Stomach (tissue), 9 donors: ENCODE data around the gene TDP1. TPM values are rescaled to one million over a fixed set of nuclear protein-coding genes. Genes with fewer than 3 reads are reported as not detected.

Experiments used
- DNase-seq, 2 donors: peaks; one replicate each; pipeline versions ENCODE4 v3.0.0 to v3.0.0-alpha.2; 2013 to 2019
- H3K27ac ChIP-seq, 5 donors: fragments of 200-600 bp in 4 of 5; sonication (generic) in 4 of 5; one replicate each; pipeline ENCODE4 v1.5.1; 2013 to 2019; ENCODE audit warnings: mild to moderate bottlenecking in 1 of 5, moderate library complexity in 1 of 5
- H3K27me3 ChIP-seq, 3 donors: fragments of 200-600 bp; sonication (generic); one replicate each; pipeline ENCODE4 v1.5.1; 2017 to 2019; ENCODE audit warnings: mixed run types in 1 of 3
- H3K36me3 ChIP-seq, 4 donors: fragments of 200-600 bp; sonication (generic); 1 replicate in 3 of 4; 2 replicates in 1 of 4; pipeline ENCODE4 v1.5.1; 2016 to 2019
- H3K4me1 ChIP-seq, 4 donors: fragments of 200-600 bp; sonication (generic); one replicate each; pipeline ENCODE4 v1.5.1; 2016 to 2019
- H3K4me3 ChIP-seq, 4 donors: fragments of 200-600 bp; sonication (generic) in 3 of 4; one replicate each; pipeline ENCODE4 v1.5.1; 2016 to 2019; ENCODE audit warnings: mild to moderate bottlenecking in 1 of 4
- H3K9me3 ChIP-seq, 4 donors: fragments of 200-600 bp; sonication (generic); one replicate each; pipeline ENCODE4 v1.5.1; 2016 to 2019
- EP300 ChIP-seq: sonication (generic); formaldehyde crosslinking; IDR thresholded peaks from one replicate; pipeline ENCODE4 v1.6.1; 2017; ENCODE audit warnings: antibody characterized with exemption
- POLR2A ChIP-seq, 4 donors: fragments of 450-650 bp; IDR thresholded peaks; one replicate each; pipeline ENCODE4 v1.6.1; 2016; ENCODE audit warnings: antibody characterized with exemption in 4 of 4, control low read depth in 2 of 4, mild to moderate bottlenecking in 1 of 4, moderate library complexity in 1 of 4
- POLR2AphosphoS5 ChIP-seq, 3 donors: sonication (generic); formaldehyde crosslinking; IDR thresholded peaks; one replicate each; pipeline ENCODE4 v1.6.1; 2016; ENCODE audit warnings: antibody characterized with exemption in 3 of 3
- WGBS, 5 donors: extraction: QIAGEN DNeasy Blood & Tissue Kit in 3 of 5; methylation state at CpG; one replicate each; pipeline versions ENCODE4 v1.1.5 to v1.1.7; 2013 to 2018; 5-methylcytosine and 5-hydroxymethylcytosine counted together
- intact Hi-C: fragments of 100-400 bp; cut with DNase I; formaldehyde crosslinking; loops from one replicate; pipeline ENCODE4 v1.15.1; 2023; ENCODE audit warnings: low total_unique reads
- polyA plus RNA-seq, 3 donors: library from polyadenylated mRNA; stranded (reverse); fragments of 200-250 nt; gene quantifications; one replicate each; pipeline ENCODE4 v1.2.3, GENCODE V29; 2013
- total RNA-seq, 5 donors: library from RNA; depleted of rRNA; stranded (reverse); fragments of >200 nt; gene quantifications; one replicate each; pipeline versions ENCODE4 v1.1.0 to v1.2.3, GENCODE V29; 2014 to 2016
- TF ChIP-seq, protein P1 (sequence below), 7 experiments: fragments of 450-650 bp in 4 of 7; fragments of 200-600 bp in 3 of 7; sonication (generic) in 3 of 7; IDR thresholded peaks; one replicate each; pipeline ENCODE4 v1.5.1; 2016 to 2019; ENCODE audit warnings: antibody characterized with exemption in 7 of 7, control low read depth in 2 of 7, mild to moderate bottlenecking in 1 of 7
- donor health status: healthy with polysubstance abuse.
- donor health status: Bipolar disorder and iron deficiency.
- donor health status: healthy.

Gene TDP1
- total and polyA plus RNA-seq, 8 donors, result 2.6 to 127 (median 11.8) TPM

DNA sequence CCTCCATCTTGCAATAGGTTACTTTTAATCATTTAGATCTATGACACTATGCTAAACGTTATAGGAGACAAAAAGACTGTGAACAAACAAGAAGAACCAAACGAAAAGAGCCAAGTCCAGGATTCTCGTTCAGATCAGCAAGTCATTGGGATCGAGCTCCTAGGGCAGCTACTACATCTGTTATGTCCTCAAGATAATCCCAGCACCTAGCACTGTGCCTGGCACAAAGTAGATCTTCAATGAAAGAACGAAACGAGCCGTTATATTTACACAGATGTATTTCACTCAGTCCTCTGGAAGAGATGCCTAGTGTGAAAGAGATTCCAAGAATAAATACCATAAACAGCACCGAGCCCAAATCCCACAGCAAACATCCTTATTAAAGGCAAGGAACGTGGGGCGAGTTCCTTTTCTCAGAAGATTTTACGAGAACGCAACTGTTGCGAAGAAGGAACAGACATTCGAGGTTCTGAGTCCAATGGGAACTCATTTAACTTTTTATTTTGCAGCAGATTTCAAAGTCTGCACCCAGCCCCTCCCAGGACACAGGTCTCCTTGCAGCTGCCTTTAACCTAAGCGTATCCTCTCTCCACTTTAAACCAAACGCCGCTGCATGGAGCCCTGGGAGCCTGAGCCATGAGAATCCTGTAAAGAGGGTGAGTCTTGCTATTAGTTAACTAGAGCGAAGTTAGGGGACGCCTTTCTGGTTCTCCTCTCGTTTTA lies 544 bp upstream of the TDP1 start:
- no peaks in the 10 kb centered on the region for H3K9me3 ChIP-seq
- whole genome bisulfite sequencing, 5 donors, result 0 to 5% (median 2%) methylated on average over 20 of the region's 20 CpGs
- TF ChIP-seq, protein P1, sequence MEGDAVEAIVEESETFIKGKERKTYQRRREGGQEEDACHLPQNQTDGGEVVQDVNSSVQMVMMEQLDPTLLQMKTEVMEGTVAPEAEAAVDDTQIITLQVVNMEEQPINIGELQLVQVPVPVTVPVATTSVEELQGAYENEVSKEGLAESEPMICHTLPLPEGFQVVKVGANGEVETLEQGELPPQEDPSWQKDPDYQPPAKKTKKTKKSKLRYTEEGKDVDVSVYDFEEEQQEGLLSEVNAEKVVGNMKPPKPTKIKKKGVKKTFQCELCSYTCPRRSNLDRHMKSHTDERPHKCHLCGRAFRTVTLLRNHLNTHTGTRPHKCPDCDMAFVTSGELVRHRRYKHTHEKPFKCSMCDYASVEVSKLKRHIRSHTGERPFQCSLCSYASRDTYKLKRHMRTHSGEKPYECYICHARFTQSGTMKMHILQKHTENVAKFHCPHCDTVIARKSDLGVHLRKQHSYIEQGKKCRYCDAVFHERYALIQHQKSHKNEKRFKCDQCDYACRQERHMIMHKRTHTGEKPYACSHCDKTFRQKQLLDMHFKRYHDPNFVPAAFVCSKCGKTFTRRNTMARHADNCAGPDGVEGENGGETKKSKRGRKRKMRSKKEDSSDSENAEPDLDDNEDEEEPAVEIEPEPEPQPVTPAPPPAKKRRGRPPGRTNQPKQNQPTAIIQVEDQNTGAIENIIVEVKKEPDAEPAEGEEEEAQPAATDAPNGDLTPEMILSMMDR (IDR thresholded peaks at IDR 0.05), result no peak
- TF ChIP-seq POLR2A (IDR thresholded peaks at IDR 0.05), result no peak
- TF ChIP-seq POLR2AphosphoS5 (IDR thresholded peaks at IDR 0.05), result no peak
- TF ChIP-seq EP300, result no peak

DNA sequence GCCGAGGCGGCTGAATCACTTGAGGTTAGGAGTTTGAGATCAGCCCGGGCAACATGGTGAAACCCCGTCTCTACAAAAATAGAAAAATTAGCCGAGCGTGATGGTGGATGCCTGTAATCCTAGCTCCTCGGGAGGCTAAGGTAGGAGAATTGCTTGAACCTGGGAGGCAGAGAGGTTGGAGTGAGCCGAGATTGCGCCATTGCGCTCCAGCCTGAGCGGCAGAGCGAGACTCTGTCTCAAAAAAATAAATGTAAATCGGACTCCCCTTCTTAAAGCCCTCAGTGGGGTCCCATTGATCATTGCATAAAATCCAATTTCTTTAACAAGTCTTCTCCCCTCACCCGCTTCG lies 908 bp downstream of the TDP1 start:
- TF ChIP-seq, protein P1 (IDR thresholded peaks at IDR 0.05), result no peak
- TF ChIP-seq POLR2AphosphoS5 (IDR thresholded peaks at IDR 0.05), result no peak
- TF ChIP-seq EP300, result no peak
- no peak for TF ChIP-seq POLR2A (IDR thresholded peaks at IDR 0.05)
- peak in 1 of 2 donors; percentile 13 for DNase-seq
- Histone ChIP-seq H3K4me3 (peak overlapping the region; percentile 85 to 96 (median 92)), H3K4me1 (peaks cover 8 to 50% (median 32%) of the 10 kb centered on the region in 4 donors), H3K36me3 (peaks cover 0 to 6% (median 3%) of the 10 kb centered on the region in 4 donors), H3K9me3 (no peaks in the 10 kb centered on the region), H3K27me3 (no peaks in the 10 kb centered on the region), H3K27ac (peak overlapping the region; percentile 95 to 98 (median 96))
- intact Hi-C loops, result no loop called here
- WGBS, 5 donors, result 24 to 41% (median 31%) methylated on average over 15 of the region's 15 CpGs

More for the DNA sequence above, 544 bp upstream of the TDP1 start:
- H3K27me3 ChIP-seq, result no peaks in the 10 kb centered on the region
- peaks cover 0 to 14% (median 8%) of the 10 kb centered on the region in 4 donors for H3K36me3 ChIP-seq
- H3K4me3 ChIP-seq, result peak overlapping the region; percentile 85 to 96 (median 92)
- no peak for DNase-seq
- peak overlapping the region; percentile 80 to 98 (median 96) for H3K27ac ChIP-seq
- intact Hi-C loops, result no loop called here
- peaks cover 8 to 39% (median 28%) of the 10 kb centered on the region in 4 donors for H3K4me1 ChIP-seq

DNA sequence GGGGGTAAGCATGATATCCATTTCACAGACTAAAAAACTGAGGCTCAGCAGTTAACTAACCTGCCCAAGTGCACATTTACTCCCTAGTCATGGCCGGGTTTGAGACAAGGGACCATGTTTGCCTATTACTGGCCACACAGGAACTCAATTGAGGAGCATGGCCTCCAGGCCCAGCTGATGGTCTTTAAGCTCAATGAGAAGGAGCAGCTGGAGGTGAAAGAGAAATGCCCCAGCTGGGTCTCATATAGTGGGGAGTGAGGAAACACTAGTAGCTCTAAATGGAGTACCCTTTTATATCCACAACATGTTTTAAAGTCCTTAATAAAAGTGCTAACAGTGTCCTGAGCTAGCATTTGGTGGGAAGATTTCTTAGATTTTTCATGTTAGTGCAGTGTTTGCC lies 1.6 kb downstream of the TDP1 start:
- no peak overlapping the region for H3K4me3 ChIP-seq
- DNase-seq, result no peak
- no peaks in the 10 kb centered on the region for H3K9me3 ChIP-seq
- intact Hi-C loops, result no loop called here
- H3K36me3 ChIP-seq, result peaks cover 0 to 8% (median 1%) of the 10 kb centered on the region in 4 donors
- no peak overlapping the region for H3K27ac ChIP-seq
- no peaks in the 10 kb centered on the region for H3K27me3 ChIP-seq
- TF ChIP-seq POLR2A (IDR thresholded peaks at IDR 0.05), result no peak
- WGBS, 5 donors, result 78 to 94% (median 84%) methylated on average over 1 of the region's 1 CpG
- peaks cover 8 to 50% (median 32%) of the 10 kb centered on the region in 4 donors for H3K4me1 ChIP-seq

DNA sequence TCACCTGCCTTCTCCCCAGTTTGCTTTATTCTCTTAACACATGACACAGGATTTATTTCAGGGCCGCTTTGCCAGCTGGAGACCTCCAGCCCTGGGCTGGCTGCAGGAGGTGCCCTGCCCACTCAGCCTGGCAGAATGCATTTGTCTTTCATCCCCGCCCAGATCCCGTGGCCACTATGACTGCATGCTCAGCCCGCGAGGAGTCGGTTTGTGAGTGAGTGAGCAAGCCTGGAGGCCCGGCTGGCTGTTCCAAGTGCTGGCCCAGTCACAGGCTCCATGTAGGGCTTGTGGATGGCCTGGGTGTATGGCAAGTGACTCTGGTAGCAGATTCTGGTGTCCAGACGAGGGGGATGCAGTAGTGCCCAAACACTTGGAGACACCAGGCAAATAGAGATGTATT lies 2.1 kb downstream of the TDP1 start:
- TF ChIP-seq, protein P1 (IDR thresholded peaks at IDR 0.05), result no peak
- TF ChIP-seq POLR2AphosphoS5 (IDR thresholded peaks at IDR 0.05) (no peak), EP300 (no peak), POLR2A (IDR thresholded peaks at IDR 0.05) (no peak)
- Histone ChIP-seq H3K4me1 (peaks cover 8 to 50% (median 32%) of the 10 kb centered on the region in 4 donors), H3K27ac (no peak overlapping the region), H3K9me3 (no peaks in the 10 kb centered on the region), H3K4me3 (no peak overlapping the region), H3K36me3 (peaks cover 0 to 12% (median under 1%) of the 10 kb centered on the region in 4 donors), H3K27me3 (no peaks in the 10 kb centered on the region)
- DNase-seq, result peak in 1 of 2 donors; percentile 20
- intact Hi-C loops, result no loop called here
- 93 to 99% (median 96%) methylated on average over 8 of the region's 8 CpGs for WGBS, 5 donors

DNA sequence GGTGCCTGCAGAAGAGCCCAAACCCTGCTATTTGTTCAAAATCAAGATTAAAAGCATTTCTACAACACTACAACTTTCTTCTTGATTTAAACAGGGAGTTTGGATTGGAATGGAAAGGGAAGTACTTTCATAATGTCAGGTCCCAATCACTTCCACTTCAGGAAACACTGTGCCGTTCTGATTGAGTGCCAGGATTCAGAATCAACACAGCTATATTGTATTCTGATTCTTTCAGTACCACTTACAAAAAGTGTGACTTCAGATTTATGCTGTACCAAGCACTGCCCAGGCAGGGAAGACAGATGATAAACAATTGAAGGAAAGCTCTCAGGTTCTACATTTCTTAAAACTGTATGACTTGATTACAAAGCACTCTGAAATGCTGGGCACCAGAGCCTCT lies 3.2 kb downstream of the TDP1 start:
- H3K27me3 ChIP-seq, result no peaks in the 10 kb centered on the region
- no peak for DNase-seq
- H3K36me3 ChIP-seq, result peaks cover 0 to 24% (median 13%) of the 10 kb centered on the region in 4 donors
- H3K27ac ChIP-seq, result peak overlapping the region in 1 of 5 donors; percentile 11
- intact Hi-C loops, result no loop called here
- no peak overlapping the region for H3K4me3 ChIP-seq
- no peak for TF ChIP-seq POLR2A (IDR thresholded peaks at IDR 0.05)
- no peak for TF ChIP-seq EP300
- TF ChIP-seq POLR2AphosphoS5 (IDR thresholded peaks at IDR 0.05), result no peak
- TF ChIP-seq, protein P1 (IDR thresholded peaks at IDR 0.05), result no peak
- peaks cover 8 to 44% (median 28%) of the 10 kb centered on the region in 4 donors for H3K4me1 ChIP-seq
- 39 to 56% (median 41%) methylated on average over 1 of the region's 1 CpG for WGBS, 5 donors
- no peaks in the 10 kb centered on the region for H3K9me3 ChIP-seq
